ENCODE data around the gene FGF19.

DNA sequence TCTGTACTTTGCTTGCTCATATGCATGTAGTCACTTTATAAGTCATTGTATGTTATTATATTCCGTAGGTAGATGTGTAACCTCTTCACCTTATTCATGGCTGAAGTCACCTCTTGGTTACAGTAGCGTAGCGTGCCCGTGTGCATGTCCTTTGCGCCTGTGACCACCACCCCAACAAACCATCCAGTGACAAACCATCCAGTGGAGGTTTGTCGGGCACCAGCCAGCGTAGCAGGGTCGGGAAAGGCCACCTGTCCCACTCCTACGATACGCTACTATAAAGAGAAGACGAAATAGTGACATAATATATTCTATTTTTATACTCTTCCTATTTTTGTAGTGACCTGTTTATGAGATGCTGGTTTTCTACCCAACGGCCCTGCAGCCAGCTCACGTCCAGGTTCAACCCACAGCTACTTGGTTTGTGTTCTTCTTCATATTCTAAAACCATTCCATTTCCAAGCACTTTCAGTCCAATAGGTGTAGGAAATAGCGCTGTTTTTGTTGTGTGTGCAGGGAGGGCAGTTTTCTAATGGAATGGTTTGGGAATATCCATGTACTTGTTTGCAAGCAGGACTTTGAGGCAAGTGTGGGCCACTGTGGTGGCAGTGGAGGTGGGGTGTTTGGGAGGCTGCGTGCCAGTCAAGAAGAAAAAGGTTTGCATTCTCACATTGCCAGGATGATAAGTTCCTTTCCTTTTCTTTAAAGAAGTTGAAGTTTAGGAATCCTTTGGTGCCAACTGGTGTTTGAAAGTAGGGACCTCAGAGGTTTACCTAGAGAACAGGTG lies 51.8 kb downstream of the FGF19 start:
- TF ChIP-seq, protein P1, sequence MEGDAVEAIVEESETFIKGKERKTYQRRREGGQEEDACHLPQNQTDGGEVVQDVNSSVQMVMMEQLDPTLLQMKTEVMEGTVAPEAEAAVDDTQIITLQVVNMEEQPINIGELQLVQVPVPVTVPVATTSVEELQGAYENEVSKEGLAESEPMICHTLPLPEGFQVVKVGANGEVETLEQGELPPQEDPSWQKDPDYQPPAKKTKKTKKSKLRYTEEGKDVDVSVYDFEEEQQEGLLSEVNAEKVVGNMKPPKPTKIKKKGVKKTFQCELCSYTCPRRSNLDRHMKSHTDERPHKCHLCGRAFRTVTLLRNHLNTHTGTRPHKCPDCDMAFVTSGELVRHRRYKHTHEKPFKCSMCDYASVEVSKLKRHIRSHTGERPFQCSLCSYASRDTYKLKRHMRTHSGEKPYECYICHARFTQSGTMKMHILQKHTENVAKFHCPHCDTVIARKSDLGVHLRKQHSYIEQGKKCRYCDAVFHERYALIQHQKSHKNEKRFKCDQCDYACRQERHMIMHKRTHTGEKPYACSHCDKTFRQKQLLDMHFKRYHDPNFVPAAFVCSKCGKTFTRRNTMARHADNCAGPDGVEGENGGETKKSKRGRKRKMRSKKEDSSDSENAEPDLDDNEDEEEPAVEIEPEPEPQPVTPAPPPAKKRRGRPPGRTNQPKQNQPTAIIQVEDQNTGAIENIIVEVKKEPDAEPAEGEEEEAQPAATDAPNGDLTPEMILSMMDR (IDR thresholded peaks at IDR 0.05; ENCODE audit: low read length), result no peak
- no peak for TF ChIP-seq EZH2 (IDR thresholded peaks at IDR 0.05; ENCODE audit: borderline replicate concordance, low read length)
